ENCODE data around the gene LIPN. TPM values are rescaled to one million over a fixed set of nuclear protein-coding genes. Genes with fewer than 3 reads are reported as not detected.
A peak's percentile ranks its signal among the peaks of the same experiment; 100 is the strongest.

LIPN gene
- total RNA-seq, 2 experiments from 2014 or later = not detected

- H3K4me3 Mint-ChIP-seq = no peak overlapping the region
- no peak for TF ChIP-seq CTCF (IDR thresholded peaks at IDR 0.05)
- ATAC-seq (no peak), DNase-seq (no peak)
- peaks cover 3% of the 10 kb centered on the region for H3K9me3 Mint-ChIP-seq
- intact Hi-C loops (cut with micrococcal nuclease) = no loop called here
- CTCF ChIA-PET = no interaction called here
- no peak overlapping the region for H3K27ac Mint-ChIP-seq
- POLR2A ChIA-PET = no interaction called here
- H3K36me3 Mint-ChIP-seq (ENCODE audit: low read depth) = no peaks in the 10 kb centered on the region
- H3K4me1 Mint-ChIP-seq (ENCODE audit: low read depth) = peaks cover 30% of the 10 kb centered on the region
- peaks cover 6% of the 10 kb centered on the region for H3K27me3 Mint-ChIP-seq
These were observed 34.9 kb downstream of the LIPN start for GRCh38 chr10:88794731-88795130.

GRCh38 chr10:88800152-88801125 lies 40.6 kb downstream of the LIPN start:
- intact Hi-C loops (cut with micrococcal nuclease) = loop anchor here (5.0 kb wide), 1 partner anchor 418 kb away; no protein-coding TSS in a partner anchor
- H3K4me1 Mint-ChIP-seq (ENCODE audit: low read depth) = peaks cover 13% of the 10 kb centered on the region
- no peak overlapping the region for H3K4me3 Mint-ChIP-seq
- peaks cover 9% of the 10 kb centered on the region for H3K27me3 Mint-ChIP-seq
- peak; percentile 90 for ATAC-seq
- TF ChIP-seq CTCF (IDR thresholded peaks at IDR 0.05) = no peak
- no peaks in the 10 kb centered on the region for H3K36me3 Mint-ChIP-seq (ENCODE audit: low read depth)
- POLR2A ChIA-PET = interaction anchor here (0.6 to 0.7 kb wide), 2 partner anchors 23 to 34 kb away, joined by 3 to 4 read pairs; no protein-coding TSS in a partner anchor
- H3K9me3 Mint-ChIP-seq = no peaks in the 10 kb centered on the region
- CTCF ChIA-PET = interaction anchor here (1.0 to 1.8 kb wide), 3 partner anchors 31 to 135 kb away, joined by 3 to 4 read pairs (median 3); no protein-coding TSS in a partner anchor
- peak; percentile 61 for DNase-seq
- peak overlapping the region; percentile 24 for H3K27ac Mint-ChIP-seq

GRCh38 chr10:88802523-88803285 lies 42.9 kb downstream of the LIPN start, which contains the start of gene LIPM:
Gene LIPM, plus strand, starts transcription at chr10:88802730. Its CDS starts 167 bp downstream, at chr10:88802897.
- H3K27me3 Mint-ChIP-seq = peaks cover 6% of the 10 kb centered on the region
- H3K4me3 Mint-ChIP-seq = no peak within 1 kb of the TSS
- peaks cover 13% of the 10 kb centered on the region for H3K4me1 Mint-ChIP-seq (ENCODE audit: low read depth)
- H3K27ac Mint-ChIP-seq = no peak within 1 kb of the TSS
- ChIA-PET POLR2A (no interaction called here), CTCF (interaction anchor here (1.8 kb wide), 1 partner anchor 74 kb away, joined by 5 read pairs; no protein-coding TSS in a partner anchor)
- H3K9me3 Mint-ChIP-seq = no peaks in the 10 kb centered on the region
- TF ChIP-seq CTCF (IDR thresholded peaks at IDR 0.05) = no peak
- H3K36me3 Mint-ChIP-seq (ENCODE audit: low read depth) = no peaks in the 10 kb centered on the region
- intact Hi-C loops (cut with micrococcal nuclease) = loop anchor here (5.0 kb wide), 1 partner anchor 420 kb away; no protein-coding TSS in a partner anchor
- DNase-seq (no peak), ATAC-seq (no peak)

GRCh38 chr10:88803641-88804040 lies 43.8 kb downstream of the LIPN start:
- DNase-seq (no peak), ATAC-seq (no peak)
- Mint-ChIP-seq H3K9me3 (no peaks in the 10 kb centered on the region), H3K4me3 (no peak overlapping the region), H3K27ac (no peak overlapping the region), H3K27me3 (peaks cover 3% of the 10 kb centered on the region), H3K36me3 (ENCODE audit: low read depth) (no peaks in the 10 kb centered on the region), H3K4me1 (ENCODE audit: low read depth) (peaks cover 13% of the 10 kb centered on the region)
- ChIA-PET POLR2A (no interaction called here), CTCF (interaction anchor here (1.8 kb wide), 1 partner anchor 75 kb away, joined by 5 read pairs; no protein-coding TSS in a partner anchor)
- TF ChIP-seq CTCF (IDR thresholded peaks at IDR 0.05) = no peak
- intact Hi-C loops (cut with micrococcal nuclease) = loop anchor here (5.0 kb wide), 1 partner anchor 421 kb away; no protein-coding TSS in a partner anchor

Data from activated CD8-positive, alpha-beta T cell treated with anti-CD3 and anti-CD28 coated beads for 36 hours (primary cell).